Loucy (cell line): Measurements from ENCODE around the gene CLEC18A.
"Not testable (repeated sequence)": the region's sequence is repeated elsewhere in the genome, so short reads cannot be mapped to it uniquely, and the experiment has no call there.

Experiments used
- CTCF ChIP-seq: fragments of 200-600 bp; sonication (generic); conservative IDR thresholded peaks from 2 replicates; pipeline ENCODE4 v1.5.1; 2014; ENCODE audit warnings: mild to moderate bottlenecking, antibody characterized with exemption, low read length
- EZH2phosphoT487 ChIP-seq: fragments of 200-600 bp; IDR thresholded peaks from 2 replicates; pipeline ENCODE4 v1.6.1; 2018; ENCODE audit warnings: antibody characterized with exemption, mild to moderate bottlenecking, moderate library complexity, borderline replicate concordance

DNA sequence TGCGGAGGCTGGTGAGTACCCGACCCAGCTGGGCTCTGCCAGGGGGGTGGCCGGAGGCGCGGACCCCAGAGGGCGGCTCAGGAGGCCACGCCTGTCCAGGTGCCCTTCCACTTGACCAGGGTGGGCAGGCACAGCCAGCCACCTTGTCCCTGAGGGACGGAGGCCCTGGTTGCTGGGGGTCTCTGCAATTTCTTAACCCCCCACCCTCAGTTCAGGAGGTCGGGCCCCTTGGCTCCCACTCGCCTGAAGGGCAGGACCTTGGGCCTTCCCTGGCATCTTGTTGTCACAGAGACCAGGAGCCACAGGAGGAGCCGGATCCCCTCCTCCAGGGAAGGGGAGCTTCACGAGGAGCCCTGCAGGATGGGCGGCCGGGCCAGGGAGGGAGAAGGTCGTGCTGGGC lies 982 bp downstream of the CLEC18A start:
- TF ChIP-seq CTCF, EZH2phosphoT487: not testable (repeated sequence)
